ENCODE results near the gene CDX2.

The CDX2 gene

GRCh38 chr13:27933118-27933517, 36.0 kb downstream of the CDX2 start:
- no peak for DNase-seq (ENCODE audit: low read depth, low spot score)
- H3K4me3 ChIP-seq (ENCODE audit: low read depth, low read length), result no peak overlapping the region
- TF ChIP-seq CTCF (IDR thresholded peaks at IDR 0.05; ENCODE audit: low read depth, low read length), result no peak
- in situ Hi-C loops (cut with HindIII; ENCODE audit: low sequenced_read_pairs), result no loop called here

GRCh38 chr13:27929868-27930267, 39.2 kb downstream of the CDX2 start:
- H3K4me3 ChIP-seq (ENCODE audit: low read depth, low read length), result no peak overlapping the region
- DNase-seq (ENCODE audit: low read depth, low spot score), result no peak
- in situ Hi-C loops (cut with HindIII; ENCODE audit: low sequenced_read_pairs), result no loop called here
- TF ChIP-seq CTCF (IDR thresholded peaks at IDR 0.05; ENCODE audit: low read depth, low read length), result no peak

GRCh38 chr13:27928805-27929753, 40.0 kb downstream of the CDX2 start:
- H3K4me3 ChIP-seq (ENCODE audit: low read depth, low read length), result no peak overlapping the region
- TF ChIP-seq CTCF (IDR thresholded peaks at IDR 0.05; ENCODE audit: low read depth, low read length), result no peak
- DNase-seq (ENCODE audit: low read depth, low spot score), result no peak
- in situ Hi-C loops (cut with HindIII; ENCODE audit: low sequenced_read_pairs), result no loop called here

- no peak for TF ChIP-seq CTCF (IDR thresholded peaks at IDR 0.05; ENCODE audit: low read depth, low read length)
- no peak for DNase-seq (ENCODE audit: low read depth, low spot score)
- H3K4me3 ChIP-seq (ENCODE audit: low read depth, low read length), result no peak overlapping the region
- in situ Hi-C loops (cut with HindIII; ENCODE audit: low sequenced_read_pairs), result no loop called here
Observed at GRCh38 chr13:27928353-27928804, 40.7 kb downstream of the CDX2 start.

- DNase-seq (ENCODE audit: low read depth, low spot score), result no peak
- no peak overlapping the region for H3K4me3 ChIP-seq (ENCODE audit: low read depth, low read length)
- in situ Hi-C loops (cut with HindIII; ENCODE audit: low sequenced_read_pairs), result no loop called here
- TF ChIP-seq CTCF (IDR thresholded peaks at IDR 0.05; ENCODE audit: low read depth, low read length), result no peak
Observed at GRCh38 chr13:27927444-27928352, 41.4 kb downstream of the CDX2 start.

- DNase-seq (ENCODE audit: low read depth, low spot score), result no peak
- TF ChIP-seq CTCF (IDR thresholded peaks at IDR 0.05; ENCODE audit: low read depth, low read length), result no peak
- H3K4me3 ChIP-seq (ENCODE audit: low read depth, low read length), result no peak overlapping the region
- in situ Hi-C loops (cut with HindIII; ENCODE audit: low sequenced_read_pairs), result no loop called here
Observed at GRCh38 chr13:27926644-27927434, 42.3 kb downstream of the CDX2 start.
